Type B pancreatic cell (in vitro differentiated cells): Measurements from ENCODE around the gene TTC33. TPM values are rescaled to one million over a fixed set of nuclear protein-coding genes. Genes with fewer than 3 reads are reported as not detected.
A peak's percentile ranks its signal among the peaks of the same experiment; 100 is the strongest.

ENCODE experiments used
- DNase-seq: peaks from one replicate; pipeline ENCODE4 v3.0.0; 2021; ENCODE audit warnings: mixed read lengths; ENCODE audit not compliant: unreplicated experiment; ENCODE audit errors: extremely low spot score
- H3K27ac Mint-ChIP-seq: 2 replicates; pipeline ENCODE4 v1.8.0; 2021; ENCODE audit warnings: mild to moderate bottlenecking, mixed read lengths
- H3K27me3 Mint-ChIP-seq: 2 replicates; pipeline ENCODE4 v1.8.0; 2021; ENCODE audit warnings: mixed read lengths
- H3K36me3 Mint-ChIP-seq: 2 replicates; pipeline ENCODE4 v1.8.0; 2021; ENCODE audit warnings: mixed read lengths
- H3K4me1 Mint-ChIP-seq: one replicate; pipeline ENCODE4 v1.8.0; 2021; ENCODE audit warnings: mixed read lengths; ENCODE audit not compliant: unreplicated experiment
- H3K4me3 Mint-ChIP-seq: 2 replicates; pipeline ENCODE4 v1.8.0; 2021; ENCODE audit warnings: mild to moderate bottlenecking, mixed read lengths
- H3K9me3 Mint-ChIP-seq: 2 replicates; pipeline ENCODE4 v1.8.0; 2021; ENCODE audit warnings: mixed read lengths
- CTCF ChIP-seq: fragments of 200-600 bp; sonication (generic); conservative IDR thresholded peaks from 2 replicates; pipeline ENCODE4 v1.5.0; 2021; ENCODE audit warnings: antibody characterized with exemption, mild to moderate bottlenecking
- total RNA-seq: library from RNA; stranded (reverse); gene quantifications from 2 replicates; pipeline ENCODE4 v1.2.1, GENCODE V29; 2021; ENCODE audit warnings: low replicate concordance

TTC33 gene
- total RNA-seq, 1 donor from 2014 or later, result 15.8 TPM

DNA sequence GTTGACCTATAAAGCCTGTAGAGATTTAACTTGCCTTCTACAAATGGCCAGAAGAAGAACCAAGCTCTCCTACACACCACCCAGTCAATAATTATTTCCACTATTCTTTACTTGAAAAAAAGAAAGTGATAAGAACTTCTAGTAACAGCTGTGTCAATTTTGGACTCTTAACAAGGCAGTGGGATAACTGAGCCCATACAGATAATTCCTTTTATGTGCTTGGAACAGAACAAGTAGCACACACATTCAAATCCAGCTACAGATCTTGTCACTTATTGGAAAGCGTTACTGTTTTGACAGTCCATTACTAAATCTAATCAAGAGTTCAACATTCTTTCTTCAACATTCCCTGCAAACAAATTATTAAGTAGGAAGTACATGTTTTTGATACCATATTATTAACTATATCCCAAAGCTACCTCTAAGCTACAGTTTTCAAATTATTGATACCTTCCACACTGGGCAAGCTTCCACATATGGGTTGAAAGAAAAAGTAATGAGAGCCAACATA lies 69.7 kb downstream of the TTC33 start:
- Mint-ChIP-seq H3K4me1 (peaks cover 17% of the 10 kb centered on the region), H3K9me3 (no peaks in the 10 kb centered on the region), H3K4me3 (peak overlapping the region; percentile 33), H3K27ac (no peak overlapping the region), H3K27me3 (peaks cover 43% of the 10 kb centered on the region), H3K36me3 (peaks cover 14% of the 10 kb centered on the region)
- no peak for TF ChIP-seq CTCF
- no peak for DNase-seq

DNA sequence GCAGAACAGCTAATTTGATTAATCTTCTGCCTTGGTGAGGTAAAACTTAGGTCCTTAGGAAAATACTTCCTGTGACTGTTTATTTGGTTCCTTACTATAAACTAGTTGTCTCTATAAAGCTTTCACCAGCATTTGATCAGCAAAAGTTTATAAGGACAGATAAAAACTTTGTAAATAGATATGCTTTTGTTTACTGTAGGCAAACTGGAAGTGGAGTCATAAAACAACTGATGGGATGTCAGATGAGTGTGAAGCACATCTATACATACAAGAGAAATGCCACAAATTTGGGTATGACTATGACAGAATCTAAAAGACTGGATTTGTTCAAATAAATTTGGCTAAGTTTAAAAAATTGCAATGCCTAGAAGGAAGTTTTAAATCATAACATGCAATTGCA lies 70.6 kb downstream of the TTC33 start:
- Mint-ChIP-seq H3K27ac (no peak overlapping the region), H3K9me3 (no peaks in the 10 kb centered on the region), H3K4me3 (peak overlapping the region; percentile 16), H3K27me3 (peaks cover 51% of the 10 kb centered on the region), H3K4me1 (peaks cover 25% of the 10 kb centered on the region), H3K36me3 (peaks cover 14% of the 10 kb centered on the region)
- no peak for TF ChIP-seq CTCF
- no peak for DNase-seq

DNA sequence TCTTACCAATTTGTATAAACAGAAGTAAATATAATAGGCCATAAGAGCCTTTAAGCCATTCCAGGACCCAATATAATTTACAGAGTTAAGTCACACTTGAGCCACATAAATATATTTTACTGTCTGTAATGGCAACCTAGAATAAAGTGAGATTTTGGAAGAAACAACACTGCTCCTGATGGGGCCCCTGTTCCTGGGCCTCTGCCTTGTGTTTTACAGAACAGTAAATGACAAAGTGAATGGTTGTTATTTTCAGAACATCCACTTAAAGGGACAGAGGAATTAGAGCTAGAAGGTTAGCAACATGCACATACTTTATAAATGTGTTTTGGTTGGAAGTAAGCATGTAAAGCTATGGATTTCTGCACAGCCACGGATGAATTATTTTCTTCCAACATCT lies 72.5 kb downstream of the TTC33 start:
- H3K9me3 Mint-ChIP-seq, result no peaks in the 10 kb centered on the region
- peaks cover 14% of the 10 kb centered on the region for H3K36me3 Mint-ChIP-seq
- peaks cover 68% of the 10 kb centered on the region for H3K27me3 Mint-ChIP-seq

GRCh38 chr5:40682154-40683017 lies 73.4 kb downstream of the TTC33 start:
- H3K27ac Mint-ChIP-seq, result peak overlapping the region; percentile 2
- no peak for DNase-seq
- TF ChIP-seq CTCF, result no peak
- peak overlapping the region; percentile 92 for H3K4me3 Mint-ChIP-seq
- H3K27me3 Mint-ChIP-seq, result peaks cover 64% of the 10 kb centered on the region
- peaks cover 25% of the 10 kb centered on the region for H3K4me1 Mint-ChIP-seq
- H3K9me3 Mint-ChIP-seq, result no peaks in the 10 kb centered on the region
- H3K36me3 Mint-ChIP-seq, result peaks cover 13% of the 10 kb centered on the region

More for the DNA sequence above, 72.5 kb downstream of the TTC33 start:
- TF ChIP-seq CTCF, result no peak
- Mint-ChIP-seq H3K27ac (no peak overlapping the region), H3K4me3 (peak overlapping the region; percentile 92), H3K4me1 (peaks cover 31% of the 10 kb centered on the region)
- DNase-seq, result no peak

DNA sequence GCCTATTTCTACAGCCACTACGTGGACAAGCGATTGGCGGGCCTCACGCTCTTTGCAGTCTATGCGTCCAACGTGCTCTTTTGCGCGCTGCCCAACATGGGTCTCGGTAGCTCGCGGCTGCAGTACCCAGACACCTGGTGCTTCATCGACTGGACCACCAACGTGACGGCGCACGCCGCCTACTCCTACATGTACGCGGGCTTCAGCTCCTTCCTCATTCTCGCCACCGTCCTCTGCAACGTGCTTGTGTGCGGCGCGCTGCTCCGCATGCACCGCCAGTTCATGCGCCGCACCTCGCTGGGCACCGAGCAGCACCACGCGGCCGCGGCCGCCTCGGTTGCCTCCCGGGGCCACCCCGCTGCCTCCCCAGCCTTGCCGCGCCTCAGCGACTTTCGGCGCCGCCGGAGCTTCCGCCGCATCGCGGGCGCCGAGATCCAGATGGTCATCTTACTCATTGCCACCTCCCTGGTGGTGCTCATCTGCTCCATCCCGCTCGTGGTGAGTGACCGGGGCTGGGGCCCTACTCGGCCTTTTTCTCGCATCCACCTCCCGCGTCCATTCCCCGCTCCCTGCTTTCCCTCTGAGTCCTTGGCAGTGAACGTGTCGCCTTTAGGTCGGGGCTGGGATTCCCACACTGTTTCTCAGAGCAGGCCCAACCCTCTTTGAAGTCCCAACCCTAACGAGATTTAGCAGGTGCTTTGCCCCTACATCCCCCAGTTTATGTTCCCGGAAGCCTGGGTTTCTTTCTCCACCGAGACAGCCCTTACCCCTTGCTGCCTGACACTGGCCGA lies 74.2 kb downstream of the TTC33 start:
- peaks cover 64% of the 10 kb centered on the region for H3K27me3 Mint-ChIP-seq
- peak overlapping the region; percentile 32 for H3K27ac Mint-ChIP-seq
- H3K4me3 Mint-ChIP-seq, result peak overlapping the region; percentile 92
- peaks cover 10% of the 10 kb centered on the region for H3K36me3 Mint-ChIP-seq
- peaks cover 34% of the 10 kb centered on the region for H3K4me1 Mint-ChIP-seq
- H3K9me3 Mint-ChIP-seq, result no peaks in the 10 kb centered on the region
- DNase-seq, result no peak
- no peak for TF ChIP-seq CTCF
